C4-2B (cell line): ENCODE measurements around the gene KMT2D.
A peak's percentile ranks its signal among the peaks of the same experiment; 100 is the strongest.

Experiments
- H3K27ac ChIP-seq: fragments of 450-650 bp; 2 replicates; pipeline ENCODE4 v1.5.1; 2017
- CTCF ChIP-seq: fragments of 450-650 bp; conservative IDR thresholded peaks from 2 replicates; pipeline ENCODE4 v1.5.1; 2017; ENCODE audit warnings: mild to moderate bottlenecking
- ZFX ChIP-seq: fragments of 450-650 bp; IDR thresholded peaks from 2 replicates; pipeline ENCODE4 v1.6.1; 2017

The KMT2D gene

DNA sequence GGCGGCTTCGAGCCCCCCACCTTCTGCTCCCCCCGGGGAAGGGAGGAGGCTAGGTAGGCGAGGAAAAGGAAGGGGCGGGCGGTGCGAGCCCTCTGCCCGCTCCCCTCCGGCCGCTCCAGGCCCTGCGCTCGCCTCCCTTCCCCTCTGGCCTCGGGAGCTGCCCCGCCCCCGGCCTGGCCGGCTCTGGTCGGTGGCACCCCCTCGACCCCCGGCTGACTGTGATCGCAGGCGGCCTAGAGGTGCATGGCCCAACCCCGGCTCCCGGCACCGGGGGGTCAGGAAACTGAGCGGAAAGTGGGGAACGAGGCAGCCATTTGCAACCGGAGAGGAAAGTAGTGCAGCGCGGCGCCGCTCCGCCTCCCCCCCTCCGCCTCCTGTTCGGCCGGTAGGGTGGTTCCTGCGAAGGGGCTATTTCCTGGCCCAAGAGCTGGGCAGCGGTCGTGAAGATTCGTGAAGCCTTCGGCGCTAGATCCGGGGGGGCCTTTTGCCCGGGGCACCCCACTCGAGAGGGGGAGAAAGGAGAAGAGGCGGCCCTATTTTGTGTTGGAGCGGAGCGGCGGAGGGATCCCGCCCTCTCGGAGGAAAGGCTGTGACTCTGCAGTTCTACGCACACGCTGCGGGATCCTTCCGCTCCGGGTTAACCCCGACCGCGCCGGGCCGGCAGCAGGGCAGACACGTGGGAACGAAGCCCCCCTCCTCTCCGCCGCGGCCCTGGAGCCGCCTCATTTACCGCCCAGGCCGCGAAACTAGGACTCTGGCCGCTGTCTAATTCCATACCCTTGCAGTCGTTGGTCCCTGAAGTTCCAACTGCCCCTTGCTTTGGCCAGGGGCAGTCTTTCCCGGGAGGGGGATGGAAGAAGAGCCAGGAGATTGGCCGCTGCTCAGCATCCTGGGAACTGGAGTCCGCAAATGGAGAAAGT lies at the start of gene KMT2D:
TSS of gene KMT2D (minus strand) at position 558 of the 920 bp plus-strand sequence. CDS start 5,470 bp downstream, outside the sequence.
- TF ChIP-seq CTCF (no peak; the same call in 1 of the 2 replicates), ZFX (peak; percentile 96)
- peak within 1 kb of the TSS; percentile 99 for H3K27ac ChIP-seq

DNA sequence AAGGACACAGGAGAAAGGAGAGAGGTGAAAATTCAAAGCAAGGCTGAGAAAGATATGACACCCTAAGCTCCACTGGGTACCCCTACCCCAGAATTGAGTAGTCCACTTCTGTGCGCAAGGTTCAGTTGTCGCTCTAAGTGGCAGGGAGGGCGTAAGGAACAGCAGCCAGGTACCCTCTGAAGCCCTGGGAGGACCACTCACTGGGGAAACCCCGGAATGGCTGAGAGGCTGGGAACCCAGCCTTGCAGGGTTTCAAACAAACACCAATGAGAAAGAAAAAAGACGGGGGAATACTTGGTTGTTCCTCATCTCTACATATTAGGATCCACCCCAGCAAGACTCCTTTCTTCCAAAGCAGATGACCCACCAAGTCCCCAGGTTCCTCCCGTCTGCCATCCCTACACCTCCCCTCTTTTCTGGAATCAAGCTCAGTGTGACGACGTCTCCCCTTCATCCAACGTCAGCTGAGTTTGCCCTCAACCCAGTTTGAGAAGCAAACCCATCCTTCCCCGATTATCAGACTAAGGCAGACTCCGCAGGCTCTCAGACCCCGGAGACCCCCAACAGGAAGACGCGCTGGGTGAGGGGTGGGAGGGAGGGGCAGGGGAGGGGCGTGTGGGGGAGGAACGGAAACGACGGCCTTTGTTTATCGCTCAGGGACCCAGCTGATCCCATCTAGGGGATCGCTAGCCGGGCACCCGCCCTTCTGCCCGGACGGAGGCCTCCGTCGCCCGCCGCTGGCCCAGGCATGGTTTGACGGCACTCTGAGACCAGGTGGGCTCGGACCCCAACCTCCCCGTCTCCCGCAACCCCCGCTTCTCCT lies 49.3 kb upstream of the KMT2D start:
- TF ChIP-seq CTCF (no peak), ZFX (no peak)
- peak overlapping the region; percentile 67 for H3K27ac ChIP-seq

- H3K27ac ChIP-seq, result peak overlapping the region; percentile 67
- TF ChIP-seq ZFX (no peak), CTCF (no peak)
Measured at GRCh38 chr12:49108958-49109404, 48.4 kb upstream of the KMT2D start.

- peak overlapping the region; percentile 3 for H3K27ac ChIP-seq
- no peak for TF ChIP-seq ZFX
- TF ChIP-seq CTCF, result no peak
Measured at GRCh38 chr12:49105504-49106084, 45.0 kb upstream of the KMT2D start.

- no peak for TF ChIP-seq CTCF
- H3K27ac ChIP-seq, result no peak overlapping the region
Measured at GRCh38 chr12:49104822-49105221, 44.2 kb upstream of the KMT2D start.

DNA sequence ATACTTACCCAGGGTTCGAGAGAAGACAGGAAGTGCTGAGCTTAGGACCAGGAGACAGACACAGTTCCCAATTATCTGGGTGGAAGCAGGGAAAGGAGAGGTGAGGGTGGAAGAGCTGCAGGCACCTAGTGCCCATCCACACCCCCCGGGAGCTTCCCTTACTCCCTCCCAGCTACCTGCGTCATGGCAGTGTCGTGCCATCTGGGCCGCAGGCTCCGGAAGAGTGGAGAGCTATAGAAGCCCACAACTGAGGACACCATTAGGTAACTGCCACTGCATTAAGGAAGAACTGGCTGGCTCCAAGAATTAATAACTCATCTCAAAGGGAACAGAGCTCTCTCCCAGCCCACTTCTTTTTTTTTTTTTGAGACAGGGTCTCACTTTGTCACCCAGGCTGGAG lies 39.8 kb upstream of the KMT2D start:
- TF ChIP-seq CTCF, result no peak
- no peak overlapping the region for H3K27ac ChIP-seq
